ENCODE data around the gene NPIPA7.
"Not testable (repeated sequence)": the region's sequence is repeated elsewhere in the genome, so short reads cannot be mapped to it uniquely, and the experiment has no call there.

NPIPA7 gene

GRCh38 chr16:16365851-16366250 is 13.1 kb upstream of the NPIPA7 start:
- H3K9me3 ChIP-seq (ENCODE audit: low read length); H2AFZ ChIP-seq (ENCODE audit: low read length); H3K27ac ChIP-seq (ENCODE audit: low read depth, low read length, poor library complexity, severe bottlenecking); H3F3A ChIP-seq (ENCODE audit: insufficient read depth, low read length); H3K4me3 ChIP-seq (ENCODE audit: low read depth, low read length, poor library complexity, severe bottlenecking); H4K20me1 ChIP-seq (ENCODE audit: insufficient read depth, low read length); H3K9ac ChIP-seq (ENCODE audit: low read length); H3K9me2 ChIP-seq (ENCODE audit: low read depth, low read length); H3K4me2 ChIP-seq (ENCODE audit: low read length); H3K36me3 ChIP-seq (ENCODE audit: insufficient read depth, low read length); H3K4me1 ChIP-seq (ENCODE audit: insufficient read depth, low read length, severe bottlenecking); H3K79me2 ChIP-seq (ENCODE audit: insufficient read depth, low read length); H3K27me3 ChIP-seq (ENCODE audit: insufficient read depth, low read length): not testable (repeated sequence)

- H2AFZ ChIP-seq (ENCODE audit: low read length): not testable (repeated sequence)
Observed at GRCh38 chr16:16366552-16367284, 12.2 kb upstream of the NPIPA7 start.

GRCh38 chr16:16367285-16367628 is 11.7 kb upstream of the NPIPA7 start:
- H3K9ac ChIP-seq (ENCODE audit: low read length); H3K4me1 ChIP-seq (ENCODE audit: insufficient read depth, low read length, severe bottlenecking); H3F3A ChIP-seq (ENCODE audit: insufficient read depth, low read length); H3K27me3 ChIP-seq (ENCODE audit: insufficient read depth, low read length); H3K4me2 ChIP-seq (ENCODE audit: low read length); H2AFZ ChIP-seq (ENCODE audit: low read length); H3K36me3 ChIP-seq (ENCODE audit: insufficient read depth, low read length); H4K20me1 ChIP-seq (ENCODE audit: insufficient read depth, low read length); H3K4me3 ChIP-seq (ENCODE audit: low read depth, low read length, poor library complexity, severe bottlenecking); H3K9me2 ChIP-seq (ENCODE audit: low read depth, low read length); H3K27ac ChIP-seq (ENCODE audit: low read depth, low read length, poor library complexity, severe bottlenecking); H3K79me2 ChIP-seq (ENCODE audit: insufficient read depth, low read length); H3K9me3 ChIP-seq (ENCODE audit: low read length): not testable (repeated sequence)

More at GRCh38 chr16:16366552-16367284, 12.2 kb upstream of the NPIPA7 start:
- not testable (repeated sequence) for H3K79me2 ChIP-seq (ENCODE audit: insufficient read depth, low read length); H3K9ac ChIP-seq (ENCODE audit: low read length); H3K4me3 ChIP-seq (ENCODE audit: low read depth, low read length, poor library complexity, severe bottlenecking); H3K9me3 ChIP-seq (ENCODE audit: low read length); H4K20me1 ChIP-seq (ENCODE audit: insufficient read depth, low read length); H3K4me2 ChIP-seq (ENCODE audit: low read length); H3F3A ChIP-seq (ENCODE audit: insufficient read depth, low read length); H3K27me3 ChIP-seq (ENCODE audit: insufficient read depth, low read length); H3K4me1 ChIP-seq (ENCODE audit: insufficient read depth, low read length, severe bottlenecking); H3K9me2 ChIP-seq (ENCODE audit: low read depth, low read length); H3K27ac ChIP-seq (ENCODE audit: low read depth, low read length, poor library complexity, severe bottlenecking); H3K36me3 ChIP-seq (ENCODE audit: insufficient read depth, low read length)

- not testable (repeated sequence) for H3K9ac ChIP-seq (ENCODE audit: low read length); H3K27ac ChIP-seq (ENCODE audit: low read depth, low read length, poor library complexity, severe bottlenecking); H3K79me2 ChIP-seq (ENCODE audit: insufficient read depth, low read length); H3K9me2 ChIP-seq (ENCODE audit: low read depth, low read length); H2AFZ ChIP-seq (ENCODE audit: low read length); H3F3A ChIP-seq (ENCODE audit: insufficient read depth, low read length); H3K4me3 ChIP-seq (ENCODE audit: low read depth, low read length, poor library complexity, severe bottlenecking); H4K20me1 ChIP-seq (ENCODE audit: insufficient read depth, low read length); H3K9me3 ChIP-seq (ENCODE audit: low read length); H3K27me3 ChIP-seq (ENCODE audit: insufficient read depth, low read length); H3K4me2 ChIP-seq (ENCODE audit: low read length); H3K4me1 ChIP-seq (ENCODE audit: insufficient read depth, low read length, severe bottlenecking); H3K36me3 ChIP-seq (ENCODE audit: insufficient read depth, low read length)
Observed at GRCh38 chr16:16369081-16369856, 9.7 kb upstream of the NPIPA7 start.

DNA sequence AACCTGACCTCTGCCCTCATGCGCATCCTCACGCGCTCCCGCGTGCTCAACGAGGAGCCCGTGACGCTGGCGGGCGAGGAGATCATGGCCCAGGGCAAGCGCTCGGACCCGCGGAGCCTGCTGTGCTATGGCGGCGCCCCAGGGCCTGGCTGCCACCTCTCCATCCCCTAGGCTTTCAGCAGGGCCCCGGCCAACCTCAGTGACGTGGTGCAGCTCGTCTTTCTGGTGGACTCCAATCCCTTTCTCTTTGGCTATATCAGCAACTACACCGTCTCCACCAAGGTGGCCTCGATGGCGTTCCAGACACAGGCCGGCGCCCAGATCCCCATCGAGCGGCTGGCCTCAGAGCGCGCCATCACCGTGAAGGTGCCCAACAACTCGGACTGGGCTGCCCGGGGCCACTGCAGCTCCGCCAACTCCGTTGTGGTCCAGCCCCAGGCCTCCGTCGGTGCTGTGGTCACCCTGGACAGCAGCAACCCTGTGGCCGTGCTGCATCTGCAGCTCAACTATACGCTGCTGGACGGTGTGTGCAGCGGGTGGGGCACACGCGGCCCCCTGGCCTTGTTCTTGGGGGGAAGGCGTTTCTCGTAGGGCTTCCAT is 7.7 kb upstream of the NPIPA7 start:
- H3K9ac ChIP-seq (ENCODE audit: low read length); H3K27me3 ChIP-seq (ENCODE audit: insufficient read depth, low read length); H2AFZ ChIP-seq (ENCODE audit: low read length); H3K4me3 ChIP-seq (ENCODE audit: low read depth, low read length, poor library complexity, severe bottlenecking); H3K79me2 ChIP-seq (ENCODE audit: insufficient read depth, low read length); H3K9me2 ChIP-seq (ENCODE audit: low read depth, low read length); H3K4me1 ChIP-seq (ENCODE audit: insufficient read depth, low read length, severe bottlenecking); H3K27ac ChIP-seq (ENCODE audit: low read depth, low read length, poor library complexity, severe bottlenecking); H3K9me3 ChIP-seq (ENCODE audit: low read length); H3K36me3 ChIP-seq (ENCODE audit: insufficient read depth, low read length); H3K4me2 ChIP-seq (ENCODE audit: low read length); H4K20me1 ChIP-seq (ENCODE audit: insufficient read depth, low read length); H3F3A ChIP-seq (ENCODE audit: insufficient read depth, low read length): not testable (repeated sequence)

DNA sequence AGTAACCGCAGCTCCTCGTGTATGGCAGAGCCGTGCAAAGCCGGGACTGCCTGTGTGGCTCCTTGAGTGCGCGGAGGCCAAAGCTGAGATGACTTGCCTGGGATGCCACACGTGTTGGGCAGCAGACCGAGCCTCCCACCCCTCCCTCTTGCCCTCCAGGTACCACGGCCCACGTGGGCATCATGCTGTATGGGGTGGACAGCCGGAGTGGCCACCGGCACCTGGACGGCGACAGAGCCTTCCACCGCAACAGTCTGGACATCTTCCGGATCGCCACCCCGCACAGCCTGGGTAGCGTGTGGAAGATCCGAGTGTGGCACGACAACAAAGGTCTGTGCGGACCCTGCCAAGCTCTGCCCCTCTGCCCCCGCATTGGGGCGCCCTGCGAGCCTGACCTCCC is 4.7 kb upstream of the NPIPA7 start:
- H2AFZ ChIP-seq (ENCODE audit: low read length); H3K9me3 ChIP-seq (ENCODE audit: low read length); H4K20me1 ChIP-seq (ENCODE audit: insufficient read depth, low read length); H3K4me2 ChIP-seq (ENCODE audit: low read length); H3K4me1 ChIP-seq (ENCODE audit: insufficient read depth, low read length, severe bottlenecking); H3F3A ChIP-seq (ENCODE audit: insufficient read depth, low read length); H3K79me2 ChIP-seq (ENCODE audit: insufficient read depth, low read length); H3K27me3 ChIP-seq (ENCODE audit: insufficient read depth, low read length); H3K36me3 ChIP-seq (ENCODE audit: insufficient read depth, low read length); H3K9me2 ChIP-seq (ENCODE audit: low read depth, low read length); H3K27ac ChIP-seq (ENCODE audit: low read depth, low read length, poor library complexity, severe bottlenecking); H3K9ac ChIP-seq (ENCODE audit: low read length); H3K4me3 ChIP-seq (ENCODE audit: low read depth, low read length, poor library complexity, severe bottlenecking): not testable (repeated sequence)

GRCh38 chr16:16399685-16400084 is 20.7 kb downstream of the NPIPA7 start:
- not testable (repeated sequence) for H3K27ac ChIP-seq (ENCODE audit: low read depth, low read length, poor library complexity, severe bottlenecking); H3K4me2 ChIP-seq (ENCODE audit: low read length); H3K9ac ChIP-seq (ENCODE audit: low read length); H3K4me1 ChIP-seq (ENCODE audit: insufficient read depth, low read length, severe bottlenecking); H3K79me2 ChIP-seq (ENCODE audit: insufficient read depth, low read length); H4K20me1 ChIP-seq (ENCODE audit: insufficient read depth, low read length); H3K36me3 ChIP-seq (ENCODE audit: insufficient read depth, low read length); H3K9me2 ChIP-seq (ENCODE audit: low read depth, low read length); H2AFZ ChIP-seq (ENCODE audit: low read length); H3F3A ChIP-seq (ENCODE audit: insufficient read depth, low read length); H3K4me3 ChIP-seq (ENCODE audit: low read depth, low read length, poor library complexity, severe bottlenecking); H3K9me3 ChIP-seq (ENCODE audit: low read length); H3K27me3 ChIP-seq (ENCODE audit: insufficient read depth, low read length)

Measured in OCI-LY1 (cell line).